Type B pancreatic cell (in vitro differentiated cells): ENCODE measurements around the gene RPTOR. TPM values are rescaled to one million over a fixed set of nuclear protein-coding genes. Genes with fewer than 3 reads are reported as not detected.

Source experiments
- DNase-seq: peaks from one replicate; pipeline ENCODE4 v3.0.0; 2021; ENCODE audit warnings: mixed read lengths; ENCODE audit not compliant: unreplicated experiment; ENCODE audit errors: extremely low spot score
- H3K27ac Mint-ChIP-seq: 2 replicates; pipeline ENCODE4 v1.8.0; 2021; ENCODE audit warnings: mild to moderate bottlenecking, mixed read lengths
- H3K27me3 Mint-ChIP-seq: 2 replicates; pipeline ENCODE4 v1.8.0; 2021; ENCODE audit warnings: mixed read lengths
- H3K36me3 Mint-ChIP-seq: 2 replicates; pipeline ENCODE4 v1.8.0; 2021; ENCODE audit warnings: mixed read lengths
- H3K4me1 Mint-ChIP-seq: one replicate; pipeline ENCODE4 v1.8.0; 2021; ENCODE audit warnings: mixed read lengths; ENCODE audit not compliant: unreplicated experiment
- H3K4me3 Mint-ChIP-seq: 2 replicates; pipeline ENCODE4 v1.8.0; 2021; ENCODE audit warnings: mild to moderate bottlenecking, mixed read lengths
- H3K9me3 Mint-ChIP-seq: 2 replicates; pipeline ENCODE4 v1.8.0; 2021; ENCODE audit warnings: mixed read lengths
- total RNA-seq: library from RNA; stranded (reverse); gene quantifications from 2 replicates; pipeline ENCODE4 v1.2.1, GENCODE V29; 2021; ENCODE audit warnings: low replicate concordance
- TF ChIP-seq, protein P1 (sequence below): fragments of 200-600 bp; sonication (generic); conservative IDR thresholded peaks from 2 replicates; pipeline ENCODE4 v1.5.0; 2021; ENCODE audit warnings: antibody characterized with exemption, mild to moderate bottlenecking

RPTOR gene
- total RNA-seq, 1 donor from 2014 or later: 39.8 TPM

DNA sequence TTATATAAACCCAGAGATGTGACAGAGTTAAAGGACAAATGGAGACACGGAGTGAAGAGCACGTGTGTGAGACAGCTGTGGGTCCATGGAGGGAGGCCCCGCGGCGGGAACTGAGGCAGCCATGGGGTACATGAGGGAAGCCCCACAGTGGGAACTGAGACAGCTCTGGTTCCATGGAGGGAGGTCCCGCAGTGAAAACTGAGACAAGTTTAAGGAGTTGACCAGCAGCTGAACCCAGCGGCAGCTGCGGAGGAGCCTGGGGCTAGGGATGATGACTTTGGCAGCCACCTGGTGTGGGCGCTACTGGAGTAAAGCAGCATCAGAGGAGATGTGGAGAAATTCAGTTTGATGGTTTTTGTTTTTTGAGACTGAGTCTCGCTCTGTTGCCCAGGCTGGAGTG, 185.1 kb downstream of the RPTOR start:
- Mint-ChIP-seq H3K9me3 (no peaks in the 10 kb centered on the region), H3K4me3 (peak overlapping the region; percentile 7), H3K4me1 (peaks cover 37% of the 10 kb centered on the region), H3K27ac (no peak overlapping the region), H3K36me3 (peaks cover 10% of the 10 kb centered on the region), H3K27me3 (no peaks in the 10 kb centered on the region)
- TF ChIP-seq, protein P1, sequence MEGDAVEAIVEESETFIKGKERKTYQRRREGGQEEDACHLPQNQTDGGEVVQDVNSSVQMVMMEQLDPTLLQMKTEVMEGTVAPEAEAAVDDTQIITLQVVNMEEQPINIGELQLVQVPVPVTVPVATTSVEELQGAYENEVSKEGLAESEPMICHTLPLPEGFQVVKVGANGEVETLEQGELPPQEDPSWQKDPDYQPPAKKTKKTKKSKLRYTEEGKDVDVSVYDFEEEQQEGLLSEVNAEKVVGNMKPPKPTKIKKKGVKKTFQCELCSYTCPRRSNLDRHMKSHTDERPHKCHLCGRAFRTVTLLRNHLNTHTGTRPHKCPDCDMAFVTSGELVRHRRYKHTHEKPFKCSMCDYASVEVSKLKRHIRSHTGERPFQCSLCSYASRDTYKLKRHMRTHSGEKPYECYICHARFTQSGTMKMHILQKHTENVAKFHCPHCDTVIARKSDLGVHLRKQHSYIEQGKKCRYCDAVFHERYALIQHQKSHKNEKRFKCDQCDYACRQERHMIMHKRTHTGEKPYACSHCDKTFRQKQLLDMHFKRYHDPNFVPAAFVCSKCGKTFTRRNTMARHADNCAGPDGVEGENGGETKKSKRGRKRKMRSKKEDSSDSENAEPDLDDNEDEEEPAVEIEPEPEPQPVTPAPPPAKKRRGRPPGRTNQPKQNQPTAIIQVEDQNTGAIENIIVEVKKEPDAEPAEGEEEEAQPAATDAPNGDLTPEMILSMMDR: no peak
- DNase-seq: no peak

DNA sequence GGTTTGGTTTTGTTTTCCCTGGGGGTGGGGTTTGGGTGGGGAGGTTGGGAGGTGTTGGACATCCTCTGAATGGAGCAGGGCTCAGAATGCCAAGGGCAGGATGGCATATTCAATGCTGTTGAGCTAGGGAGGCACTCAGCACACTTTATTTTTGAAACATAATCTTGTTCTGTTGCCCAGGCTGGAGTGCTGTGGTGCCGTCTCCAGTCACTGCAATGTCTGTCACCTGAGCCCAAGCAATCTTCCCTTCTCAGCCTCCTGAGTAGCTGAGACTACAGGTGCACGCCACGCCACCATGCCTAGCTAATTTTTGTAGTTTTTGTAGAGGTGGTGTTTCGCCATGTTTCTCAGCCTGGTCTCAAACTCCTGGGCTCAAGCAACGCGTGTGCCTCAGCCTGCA, 186.1 kb downstream of the RPTOR start:
- H3K9me3 Mint-ChIP-seq: no peaks in the 10 kb centered on the region
- H3K27me3 Mint-ChIP-seq: no peaks in the 10 kb centered on the region
- peaks cover 27% of the 10 kb centered on the region for H3K4me1 Mint-ChIP-seq
- H3K36me3 Mint-ChIP-seq: peaks cover 14% of the 10 kb centered on the region
- H3K4me3 Mint-ChIP-seq: no peak overlapping the region
- no peak overlapping the region for H3K27ac Mint-ChIP-seq
- no peak for DNase-seq
- TF ChIP-seq, protein P1: no peak

DNA sequence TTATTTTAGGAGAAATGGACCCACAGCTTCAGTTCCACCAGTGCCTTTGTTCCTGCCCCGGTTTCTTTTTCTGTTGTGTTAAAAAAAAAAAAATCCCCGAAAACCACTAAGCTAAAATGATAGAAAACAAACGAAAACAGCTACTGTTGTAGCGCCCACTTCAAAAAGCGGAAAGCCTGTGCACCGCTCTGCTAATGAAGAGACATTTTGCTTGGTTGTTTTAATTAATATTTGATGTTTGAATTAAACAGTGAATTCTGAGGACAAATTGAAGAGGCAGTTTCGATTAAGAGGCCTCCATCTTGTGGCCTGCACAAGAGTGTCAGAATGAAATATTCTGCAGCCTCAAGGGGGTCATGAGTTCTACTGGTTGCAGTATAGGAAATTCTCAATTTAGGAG, 186.7 kb downstream of the RPTOR start:
- no peak for DNase-seq
- peaks cover 28% of the 10 kb centered on the region for H3K4me1 Mint-ChIP-seq
- H3K36me3 Mint-ChIP-seq: peaks cover 14% of the 10 kb centered on the region
- H3K27me3 Mint-ChIP-seq: no peaks in the 10 kb centered on the region
- no peak overlapping the region for H3K4me3 Mint-ChIP-seq
- no peak overlapping the region for H3K27ac Mint-ChIP-seq
- no peaks in the 10 kb centered on the region for H3K9me3 Mint-ChIP-seq
- TF ChIP-seq, protein P1: no peak

DNA sequence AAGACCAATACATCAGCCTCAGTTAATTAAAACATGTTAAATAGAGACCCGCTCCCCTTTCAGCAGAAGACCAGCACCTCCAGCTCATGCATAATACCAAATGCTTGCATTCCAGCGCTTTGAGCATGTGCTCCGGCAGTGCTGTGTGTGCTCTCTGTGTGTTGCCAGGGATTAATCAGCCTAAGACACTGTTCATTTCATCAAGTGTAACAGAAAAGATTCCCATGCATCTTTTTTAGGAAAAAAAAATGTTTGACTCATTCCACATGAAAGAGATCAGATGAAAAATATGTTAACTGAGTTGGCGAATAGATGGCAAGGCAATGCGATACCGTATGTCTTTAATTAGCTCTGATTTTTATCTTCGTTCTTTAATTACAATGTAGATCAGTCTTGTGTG, 187.6 kb downstream of the RPTOR start:
- peaks cover 32% of the 10 kb centered on the region for H3K4me1 Mint-ChIP-seq
- no peak overlapping the region for H3K27ac Mint-ChIP-seq
- no peak for DNase-seq
- H3K27me3 Mint-ChIP-seq: no peaks in the 10 kb centered on the region
- TF ChIP-seq, protein P1: no peak
- peak overlapping the region; percentile 44 for H3K4me3 Mint-ChIP-seq
- H3K36me3 Mint-ChIP-seq: peaks cover 12% of the 10 kb centered on the region
- H3K9me3 Mint-ChIP-seq: no peaks in the 10 kb centered on the region

DNA sequence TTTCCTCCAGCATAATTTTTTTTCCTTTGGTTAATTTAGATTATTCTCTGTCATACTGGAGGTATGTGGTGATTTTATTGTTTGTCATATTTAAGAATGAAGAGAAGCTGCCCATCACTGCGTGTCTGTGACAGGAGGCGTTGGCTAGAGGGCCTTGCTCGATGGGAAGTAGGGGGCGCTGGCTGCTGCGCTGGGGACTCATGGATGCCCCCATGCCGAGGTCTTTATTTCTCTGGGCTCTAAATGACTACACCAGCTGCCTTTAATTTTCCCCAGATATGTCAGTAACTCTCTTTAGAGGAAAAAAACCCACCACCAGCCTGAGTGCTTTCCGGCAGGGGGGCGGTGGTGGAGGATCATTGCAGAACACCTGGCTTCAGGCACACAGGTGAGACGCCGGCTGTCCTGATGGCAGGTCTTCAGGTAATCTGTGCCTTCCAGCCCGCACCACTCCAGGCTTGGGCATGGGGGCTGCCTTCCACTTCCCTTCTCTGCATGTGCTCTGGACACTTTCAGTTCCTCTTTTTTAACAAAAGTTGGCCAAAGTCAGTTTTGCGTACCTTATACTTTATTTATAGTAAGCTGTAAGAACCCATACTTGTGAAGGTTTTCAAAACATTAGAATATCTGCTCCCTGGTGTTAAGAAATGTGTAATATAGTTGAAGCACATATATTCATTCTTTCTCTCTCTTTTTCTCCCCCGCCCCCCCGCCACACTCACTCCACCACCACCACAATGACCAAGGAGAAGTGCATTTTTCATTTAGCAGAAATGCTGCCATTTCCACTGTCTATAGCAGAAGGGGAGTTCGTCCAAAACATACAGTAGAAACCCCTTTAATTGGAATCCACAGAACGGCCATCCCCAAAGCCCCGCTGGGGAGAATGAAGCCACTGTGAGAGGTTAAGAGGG, 192.7 kb downstream of the RPTOR start:
- H3K9me3 Mint-ChIP-seq: no peaks in the 10 kb centered on the region
- H3K36me3 Mint-ChIP-seq: peaks cover 29% of the 10 kb centered on the region
- H3K27ac Mint-ChIP-seq: no peak overlapping the region
- no peaks in the 10 kb centered on the region for H3K27me3 Mint-ChIP-seq
- TF ChIP-seq, protein P1: no peak
- no peak overlapping the region for H3K4me3 Mint-ChIP-seq
- no peak for DNase-seq
- peaks cover 9% of the 10 kb centered on the region for H3K4me1 Mint-ChIP-seq
